Measurements from ENCODE around the gene EVX2. TPM values are rescaled to one million over a fixed set of nuclear protein-coding genes. Genes with fewer than 3 reads are reported as not detected.

The EVX2 gene
- total and polyA plus RNA-seq, 2 of the 4 experiments (the other 2 are of a cell fraction): not detected

- H3K36me3 ChIP-seq (ENCODE audit: control insufficient read depth, insufficient read depth, low read length): no peaks in the 10 kb centered on the region
- H4K20me1 ChIP-seq (ENCODE audit: insufficient read depth, low read length): no peaks in the 10 kb centered on the region; the same call in 1 of the 2 replicates
- no peak overlapping the region for H4K5ac ChIP-seq (ENCODE audit: low read depth, low read length)
- ChIA-PET POLR2A (ENCODE audit: unreplicated experiment) (no interaction called here), CTCF (no interaction called here)
- H2AK5ac ChIP-seq (ENCODE audit: low read depth, low read length): no peak overlapping the region
- dilution Hi-C loops (cut with HindIII; ENCODE audit: low sequenced_read_pairs, unreplicated experiment) (no loop called here), in situ Hi-C loops (cut with MboI; ENCODE audit: low sequenced_read_pairs) (loop anchor here (10.0 kb wide), 2 partner anchors 331 to 1031 kb away; no protein-coding TSS in a partner anchor), intact Hi-C loops (cut with micrococcal nuclease) (no loop called here)
- H3K4me3 ChIP-seq (ENCODE audit: insufficient read depth, low read depth, low read length): no peak overlapping the region
- no peak overlapping the region for H3K9ac ChIP-seq (ENCODE audit: low read depth, low read length)
- H2BK15ac ChIP-seq (ENCODE audit: low read depth, low read length): no peak overlapping the region
- no peak overlapping the region for H2BK20ac ChIP-seq (ENCODE audit: low read depth, low read length)
- no peak overlapping the region for H2BK5ac ChIP-seq (ENCODE audit: low read depth, low read length, poor library complexity, severe bottlenecking)
- H3K4me1 ChIP-seq (ENCODE audit: control insufficient read depth, insufficient read depth, low read length): no peaks in the 10 kb centered on the region
- no TSS peak for BruUV-seq (replicated peaks)
- WGBS, 2 experiments (ENCODE audit: extremely low coverage in 2 of 2, insufficient read length in 1 of 2): 0% methylated on average over 21 of the region's 40 CpGs; no CpG with 5 or more reads in 1 of the 2 experiments
- H3K27ac ChIP-seq (ENCODE audit: insufficient read depth, low read length): no peak overlapping the region
- no peak overlapping the region for H3K18ac ChIP-seq (ENCODE audit: low read depth, low read length)
- H3K23ac ChIP-seq (ENCODE audit: low read depth, low read length): no peak overlapping the region
- H3K56ac ChIP-seq (ENCODE audit: extremely low read depth, insufficient read depth, low read length): no peak overlapping the region
- no peak overlapping the region for H4K8ac ChIP-seq (ENCODE audit: low read depth in 2 of 2, low read length in 2 of 2)
- no peaks in the 10 kb centered on the region for H3K9me1 ChIP-seq (ENCODE audit: insufficient read depth, low read length)
- H2AFZ ChIP-seq (replicated peaks; ENCODE audit: low read length, poor library complexity): peak overlapping the region; percentile 19
- H3K9me3 ChIP-seq (ENCODE audit: control insufficient read depth, insufficient read depth, low read length): peaks cover 3% of the 10 kb centered on the region
- no peak overlapping the region for H3K4me2 ChIP-seq (ENCODE audit: low read depth, low read length)
- H3K4ac ChIP-seq (ENCODE audit: low read depth, low read length): no peak overlapping the region
- no peak for DNase-seq
- H3K79me1 ChIP-seq (ENCODE audit: low read depth in 1 of 2, low read length in 2 of 2): no peaks in the 10 kb centered on the region
- H2BK120ac ChIP-seq (ENCODE audit: low read depth, low read length): no peak overlapping the region
- no peak overlapping the region for H2AK9ac ChIP-seq (replicated peaks; ENCODE audit: low read depth, low read length, poor library complexity)
- no peak overlapping the region for H3K14ac ChIP-seq (replicated peaks; ENCODE audit: low read depth, low read length)
- H4K91ac ChIP-seq (ENCODE audit: insufficient read depth, low read depth, low read length): no peak overlapping the region
- no peak for TF ChIP-seq ELK1 (IDR thresholded peaks at IDR 0.05; ENCODE audit: borderline replicate concordance, low read depth, low read length)
- TF ChIP-seq MAFK (IDR thresholded peaks at IDR 0.05; ENCODE audit: low read depth, low read length): no peak
- TF ChIP-seq RFX5 (IDR thresholded peaks at IDR 0.05; ENCODE audit: low read depth, low read length): no peak
- TF ChIP-seq MXI1 (IDR thresholded peaks at IDR 0.05; ENCODE audit: borderline replicate concordance, low read depth, low read length): no peak
- no peak for TF ChIP-seq CHD1 (IDR thresholded peaks at IDR 0.05; ENCODE audit: low read depth, low read length)
- no peak for TF ChIP-seq NFE2L2 (IDR thresholded peaks at IDR 0.05; ENCODE audit: low read depth, low read length)
- TF ChIP-seq RAD21 (IDR thresholded peaks at IDR 0.05; ENCODE audit: low read length): no peak
- no peak for TF ChIP-seq BHLHE40 (IDR thresholded peaks at IDR 0.05; ENCODE audit: low read depth, low read length)
- TF ChIP-seq RCOR1 (IDR thresholded peaks at IDR 0.05; ENCODE audit: insufficient replicate concordance, low read length): no peak
- no peak for TF ChIP-seq SMC3 (IDR thresholded peaks at IDR 0.05; ENCODE audit: low read depth, low read length)
- TF ChIP-seq CTCF (conservative IDR thresholded peaks at IDR 0.05; ENCODE audit: low read depth, low read length): no peak
- TF ChIP-seq USF2 (IDR thresholded peaks at IDR 0.05; ENCODE audit: low read depth, low read length): no peak
- ATAC-seq (ENCODE audit: low read depth): no peak
- peaks cover 90% of the 10 kb centered on the region for H3K27me3 ChIP-seq (ENCODE audit: control insufficient read depth, insufficient read depth, low read length)
Measured at GRCh38 chr2:176123411-176124109, 39.8 kb upstream of the EVX2 start.

All from IMR-90 (cell line).